Measurements from ENCODE around the gene SLC52A3.

The SLC52A3 gene

DNA sequence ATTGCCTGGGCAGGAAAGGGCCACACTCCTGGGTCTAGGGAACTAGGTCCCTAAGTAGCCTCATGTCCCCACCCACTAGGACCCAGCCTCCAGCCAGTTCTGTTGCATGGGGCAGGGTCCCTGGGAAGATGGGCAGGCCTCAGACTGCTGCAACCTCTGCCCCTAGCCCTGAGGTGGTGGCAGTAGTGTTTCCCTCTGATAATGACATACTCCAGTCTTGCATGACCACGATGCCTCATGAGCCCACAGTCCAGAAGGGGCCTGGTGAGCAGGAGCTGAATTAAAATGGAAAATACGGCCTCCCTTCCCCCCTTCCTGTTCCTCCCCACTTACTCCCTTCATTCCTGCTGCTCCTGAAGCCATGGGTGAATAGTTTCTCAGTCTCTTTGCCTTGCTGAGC lies 56.7 kb downstream of the SLC52A3 start:
- no peaks in the 10 kb centered on the region for H3K4me1 ChIP-seq
- H3K4me3 ChIP-seq (ENCODE audit: low read depth, low read length), result no peak overlapping the region
- no peaks in the 10 kb centered on the region for H3K9me3 ChIP-seq
- H3K36me3 ChIP-seq, result no peaks in the 10 kb centered on the region
- DNase-seq, result no peak
- TF ChIP-seq, protein P1, sequence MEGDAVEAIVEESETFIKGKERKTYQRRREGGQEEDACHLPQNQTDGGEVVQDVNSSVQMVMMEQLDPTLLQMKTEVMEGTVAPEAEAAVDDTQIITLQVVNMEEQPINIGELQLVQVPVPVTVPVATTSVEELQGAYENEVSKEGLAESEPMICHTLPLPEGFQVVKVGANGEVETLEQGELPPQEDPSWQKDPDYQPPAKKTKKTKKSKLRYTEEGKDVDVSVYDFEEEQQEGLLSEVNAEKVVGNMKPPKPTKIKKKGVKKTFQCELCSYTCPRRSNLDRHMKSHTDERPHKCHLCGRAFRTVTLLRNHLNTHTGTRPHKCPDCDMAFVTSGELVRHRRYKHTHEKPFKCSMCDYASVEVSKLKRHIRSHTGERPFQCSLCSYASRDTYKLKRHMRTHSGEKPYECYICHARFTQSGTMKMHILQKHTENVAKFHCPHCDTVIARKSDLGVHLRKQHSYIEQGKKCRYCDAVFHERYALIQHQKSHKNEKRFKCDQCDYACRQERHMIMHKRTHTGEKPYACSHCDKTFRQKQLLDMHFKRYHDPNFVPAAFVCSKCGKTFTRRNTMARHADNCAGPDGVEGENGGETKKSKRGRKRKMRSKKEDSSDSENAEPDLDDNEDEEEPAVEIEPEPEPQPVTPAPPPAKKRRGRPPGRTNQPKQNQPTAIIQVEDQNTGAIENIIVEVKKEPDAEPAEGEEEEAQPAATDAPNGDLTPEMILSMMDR (IDR thresholded peaks at IDR 0.05; ENCODE audit: low read depth, low read length), result no peak
- H3K27me3 ChIP-seq, result no peaks in the 10 kb centered on the region

DNA sequence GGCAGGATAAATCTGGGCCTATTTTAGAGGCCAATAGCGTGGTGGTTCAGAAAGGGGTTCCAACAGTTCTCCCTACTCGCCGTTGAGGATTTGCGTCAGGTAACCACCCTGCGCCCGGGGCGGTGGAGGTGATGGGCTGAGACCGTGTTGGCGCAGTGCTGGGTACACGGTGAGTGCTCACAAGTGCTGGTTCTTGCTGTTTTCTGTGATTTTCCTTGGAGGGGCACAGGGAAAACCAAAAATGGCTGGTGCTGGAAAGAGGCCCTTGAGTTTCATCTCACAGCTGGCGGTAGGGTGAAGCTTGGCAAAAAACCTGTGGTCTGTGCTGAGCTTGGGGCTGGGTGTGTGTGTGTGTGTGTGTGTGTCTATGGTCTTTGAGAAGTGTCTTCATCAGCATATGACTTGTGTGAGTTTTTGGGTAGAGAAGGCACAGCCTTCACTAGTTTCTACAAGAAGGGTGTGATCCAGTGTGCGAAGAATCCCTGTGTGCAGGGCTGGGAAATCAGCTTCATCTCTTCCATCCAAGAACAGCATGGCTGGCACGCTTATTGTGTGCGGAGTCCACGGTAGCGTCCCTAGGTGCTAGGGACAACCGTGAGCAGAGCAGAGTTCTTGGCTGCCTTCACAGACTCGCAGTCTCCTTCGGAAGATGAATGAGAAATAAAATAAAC lies 57.4 kb downstream of the SLC52A3 start:
- H3K4me3 ChIP-seq (ENCODE audit: low read depth, low read length), result no peak overlapping the region
- TF ChIP-seq, protein P1 (IDR thresholded peaks at IDR 0.05; ENCODE audit: low read depth, low read length), result no peak
- H3K36me3 ChIP-seq, result no peaks in the 10 kb centered on the region
- H3K27me3 ChIP-seq, result no peaks in the 10 kb centered on the region
- no peak for DNase-seq
- H3K9me3 ChIP-seq, result no peaks in the 10 kb centered on the region
- H3K4me1 ChIP-seq, result no peaks in the 10 kb centered on the region

Data from BE2C (cell line).